WTC11 (cell line): Measurements from ENCODE around the gene ETNK1. TPM values are rescaled to one million over a fixed set of nuclear protein-coding genes. Genes with fewer than 3 reads are reported as not detected.

Experiments used
- ATAC-seq: fragments of 200-7000 bp; cut with Tn5 transposase; 2 replicates; pipeline ENCODE4 v1.10.0; 2021; ENCODE audit warnings: mild to moderate bottlenecking, moderate library complexity
- CTCF ChIA-PET: fragments of 300-600 bp; sonication (Branson Sonifier 250); formaldehyde crosslinking; loops from one replicate; lab custom pipeline; 2021; ENCODE audit warnings: antibody characterized with exemption; lab: Charles Lee
- POLR2A ChIA-PET: fragments of 350-600 bp; sonication (Branson Sonifier 250); formaldehyde crosslinking; loops from one replicate; lab custom pipeline; 2021; ENCODE audit warnings: antibody characterized with exemption; lab: Charles Lee
- DNase-seq: peaks from one replicate; pipeline ENCODE4 v3.0.0; 2021; ENCODE audit warnings: low spot score
- H3K27ac Mint-ChIP-seq: 2 replicates; pipeline ENCODE4 v1.8.0; 2021; ENCODE audit warnings: mixed read lengths
- H3K27me3 Mint-ChIP-seq: 2 replicates; pipeline ENCODE4 v1.8.0; 2021; ENCODE audit warnings: low read depth, mild to moderate bottlenecking, moderate library complexity, mixed read lengths
- H3K36me3 Mint-ChIP-seq: 2 replicates; pipeline ENCODE4 v1.8.0; 2021; ENCODE audit warnings: mixed read lengths
- H3K4me1 Mint-ChIP-seq: 2 replicates; pipeline ENCODE4 v1.8.0; 2022; ENCODE audit warnings: mixed read lengths
- H3K4me3 Mint-ChIP-seq: 2 replicates; pipeline ENCODE4 v1.8.0; 2021; ENCODE audit warnings: mild to moderate bottlenecking, moderate library complexity, mixed read lengths
- H3K9me3 Mint-ChIP-seq: 2 replicates; pipeline ENCODE4 v1.8.0; 2021; ENCODE audit warnings: mixed read lengths
- ATF3 ChIP-seq: sonication (generic); formaldehyde crosslinking; conservative IDR thresholded peaks from 2 replicates; pipeline ENCODE4 v1.8.1; 2022; ENCODE audit warnings: mild to moderate bottlenecking, missing genetic modification reagents
- CREB1 ChIP-seq: sonication (generic); formaldehyde crosslinking; IDR thresholded peaks from 2 replicates; pipeline ENCODE4 v1.8.0; 2023; ENCODE audit warnings: mild to moderate bottlenecking, missing genetic modification reagents
- EMX1 ChIP-seq: fragments of 250-450 bp; sonication (Bioruptor Pico); IDR thresholded peaks from 2 replicates; pipeline ENCODE4 v1.8.0; 2021; ENCODE audit warnings: mild to moderate bottlenecking
- ESRRA ChIP-seq: sonication (generic); formaldehyde crosslinking; IDR thresholded peaks from 2 replicates; pipeline ENCODE4 v1.8.1; 2022; ENCODE audit warnings: mild to moderate bottlenecking, missing genetic modification reagents, borderline replicate concordance
- ETV6 ChIP-seq: sonication (generic); formaldehyde crosslinking; IDR thresholded peaks from 2 replicates; pipeline ENCODE4 v1.8.1; 2022; ENCODE audit warnings: mild to moderate bottlenecking, missing genetic modification reagents
- GABPB1 ChIP-seq: sonication (generic); formaldehyde crosslinking; IDR thresholded peaks from 2 replicates; pipeline ENCODE4 v1.8.1; 2023; ENCODE audit warnings: mild to moderate bottlenecking, missing genetic modification reagents
- GTF2I ChIP-seq: fragments of 250-450 bp; sonication (Bioruptor Pico); conservative IDR thresholded peaks from 2 replicates; pipeline ENCODE4 v1.4.0; 2021; ENCODE audit warnings: mild to moderate bottlenecking
- MXD4 ChIP-seq: fragments of 250-450 bp; sonication (Bioruptor Pico); IDR thresholded peaks from 2 replicates; pipeline ENCODE4 v1.8.0; 2021; ENCODE audit warnings: mild to moderate bottlenecking, moderate library complexity, borderline replicate concordance
- MYBL2 ChIP-seq: sonication (generic); formaldehyde crosslinking; IDR thresholded peaks from 2 replicates; pipeline ENCODE4 v1.8.1; 2023; ENCODE audit warnings: mild to moderate bottlenecking, moderate library complexity, missing genetic modification reagents
- RORB ChIP-seq: fragments of 250-450 bp; sonication (Bioruptor Pico); IDR thresholded peaks from 2 replicates; pipeline ENCODE4 v1.9.0; 2021; ENCODE audit warnings: mild to moderate bottlenecking
- TEAD4 ChIP-seq: sonication (generic); formaldehyde crosslinking; IDR thresholded peaks from 2 replicates; pipeline ENCODE4 v1.8.0; 2022; ENCODE audit warnings: mild to moderate bottlenecking, missing genetic modification reagents
- ZNF263 ChIP-seq: sonication (generic); formaldehyde crosslinking; IDR thresholded peaks from 2 replicates; pipeline ENCODE4 v1.8.1; 2022; ENCODE audit warnings: low read depth, mild to moderate bottlenecking, moderate library complexity, missing genetic modification reagents
- ZNF423 ChIP-seq: fragments of 250-450 bp; sonication (Bioruptor Pico); IDR thresholded peaks from 2 replicates; pipeline ENCODE4 v2.1.2; 2022; ENCODE audit warnings: mild to moderate bottlenecking, moderate library complexity
- total RNA-seq: library from RNA; stranded (reverse); gene quantifications from 3 replicates; pipeline ENCODE4 v1.2.3, GENCODE V29; 2021
- TF ChIP-seq, protein P1 (sequence below): sonication (generic); formaldehyde crosslinking; IDR thresholded peaks from 2 replicates; pipeline ENCODE4 v1.8.1; 2023; ENCODE audit warnings: mild to moderate bottlenecking, moderate library complexity, missing genetic modification reagents
- TF ChIP-seq, protein P2 (sequence below): sonication (generic); formaldehyde crosslinking; IDR thresholded peaks from 2 replicates; pipeline ENCODE4 v1.8.1; 2023; ENCODE audit warnings: mild to moderate bottlenecking, missing genetic modification reagents
- TF ChIP-seq, protein P3 (sequence below): fragments of 250-450 bp; sonication (Bioruptor Pico); conservative IDR thresholded peaks from 2 replicates; pipeline ENCODE4 v1.9.0; 2021; ENCODE audit warnings: mild to moderate bottlenecking
- TF ChIP-seq, protein P4 (sequence below): sonication (generic); formaldehyde crosslinking; IDR thresholded peaks from 2 replicates; pipeline ENCODE4 v1.8.1; 2022; ENCODE audit warnings: missing genetic modification reagents, borderline replicate concordance
- TF ChIP-seq, protein P5 (sequence below): fragments of 250-450 bp; sonication (Bioruptor Pico); IDR thresholded peaks from 2 replicates; pipeline ENCODE4 v1.9.0; 2021; ENCODE audit warnings: mild to moderate bottlenecking, borderline replicate concordance
- TF ChIP-seq, protein P6 (sequence below): sonication (generic); formaldehyde crosslinking; IDR thresholded peaks from 2 replicates; pipeline ENCODE4 v1.8.0; 2023; ENCODE audit warnings: mild to moderate bottlenecking, missing genetic modification reagents
- TF ChIP-seq, protein P7 (sequence below): sonication (generic); formaldehyde crosslinking; IDR thresholded peaks from 2 replicates; pipeline ENCODE4 v1.8.0; 2022; ENCODE audit warnings: mild to moderate bottlenecking, missing genetic modification reagents

Gene ETNK1
- total RNA-seq, 1 experiment from 2014 or later: 81.3 TPM

- no peak overlapping the region for H3K4me3 Mint-ChIP-seq
- no peaks in the 10 kb centered on the region for H3K36me3 Mint-ChIP-seq
- DNase-seq (no peak), ATAC-seq (no peak)
- no peak for TF ChIP-seq CREB1 (CRISPR knock-in tag)
- TF ChIP-seq EMX1 (CRISPR knock-in tag): no peak
- TF ChIP-seq ZNF423 (CRISPR knock-in tag): no peak
- no peak for TF ChIP-seq TEAD4 (CRISPR knock-in tag)
- TF ChIP-seq, protein P1, sequence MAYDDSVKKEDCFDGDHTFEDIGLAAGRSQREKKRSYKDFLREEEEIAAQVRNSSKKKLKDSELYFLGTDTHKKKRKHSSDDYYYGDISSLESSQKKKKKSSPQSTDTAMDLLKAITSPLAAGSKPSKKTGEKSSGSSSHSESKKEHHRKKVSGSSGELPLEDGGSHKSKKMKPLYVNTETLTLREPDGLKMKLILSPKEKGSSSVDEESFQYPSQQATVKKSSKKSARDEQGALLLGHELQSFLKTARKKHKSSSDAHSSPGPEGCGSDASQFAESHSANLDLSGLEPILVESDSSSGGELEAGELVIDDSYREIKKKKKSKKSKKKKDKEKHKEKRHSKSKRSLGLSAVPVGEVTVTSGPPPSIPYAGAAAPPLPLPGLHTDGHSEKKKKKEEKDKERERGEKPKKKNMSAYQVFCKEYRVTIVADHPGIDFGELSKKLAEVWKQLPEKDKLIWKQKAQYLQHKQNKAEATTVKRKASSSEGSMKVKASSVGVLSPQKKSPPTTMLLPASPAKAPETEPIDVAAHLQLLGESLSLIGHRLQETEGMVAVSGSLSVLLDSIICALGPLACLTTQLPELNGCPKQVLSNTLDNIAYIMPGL: no peak
- TF ChIP-seq, protein P2, sequence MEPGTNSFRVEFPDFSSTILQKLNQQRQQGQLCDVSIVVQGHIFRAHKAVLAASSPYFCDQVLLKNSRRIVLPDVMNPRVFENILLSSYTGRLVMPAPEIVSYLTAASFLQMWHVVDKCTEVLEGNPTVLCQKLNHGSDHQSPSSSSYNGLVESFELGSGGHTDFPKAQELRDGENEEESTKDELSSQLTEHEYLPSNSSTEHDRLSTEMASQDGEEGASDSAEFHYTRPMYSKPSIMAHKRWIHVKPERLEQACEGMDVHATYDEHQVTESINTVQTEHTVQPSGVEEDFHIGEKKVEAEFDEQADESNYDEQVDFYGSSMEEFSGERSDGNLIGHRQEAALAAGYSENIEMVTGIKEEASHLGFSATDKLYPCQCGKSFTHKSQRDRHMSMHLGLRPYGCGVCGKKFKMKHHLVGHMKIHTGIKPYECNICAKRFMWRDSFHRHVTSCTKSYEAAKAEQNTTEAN: no peak
- no peak for TF ChIP-seq ETV6
- no peak for TF ChIP-seq MXD4 (CRISPR knock-in tag)
- TF ChIP-seq MYBL2 (CRISPR knock-in tag): no peak
- TF ChIP-seq, protein P3, sequence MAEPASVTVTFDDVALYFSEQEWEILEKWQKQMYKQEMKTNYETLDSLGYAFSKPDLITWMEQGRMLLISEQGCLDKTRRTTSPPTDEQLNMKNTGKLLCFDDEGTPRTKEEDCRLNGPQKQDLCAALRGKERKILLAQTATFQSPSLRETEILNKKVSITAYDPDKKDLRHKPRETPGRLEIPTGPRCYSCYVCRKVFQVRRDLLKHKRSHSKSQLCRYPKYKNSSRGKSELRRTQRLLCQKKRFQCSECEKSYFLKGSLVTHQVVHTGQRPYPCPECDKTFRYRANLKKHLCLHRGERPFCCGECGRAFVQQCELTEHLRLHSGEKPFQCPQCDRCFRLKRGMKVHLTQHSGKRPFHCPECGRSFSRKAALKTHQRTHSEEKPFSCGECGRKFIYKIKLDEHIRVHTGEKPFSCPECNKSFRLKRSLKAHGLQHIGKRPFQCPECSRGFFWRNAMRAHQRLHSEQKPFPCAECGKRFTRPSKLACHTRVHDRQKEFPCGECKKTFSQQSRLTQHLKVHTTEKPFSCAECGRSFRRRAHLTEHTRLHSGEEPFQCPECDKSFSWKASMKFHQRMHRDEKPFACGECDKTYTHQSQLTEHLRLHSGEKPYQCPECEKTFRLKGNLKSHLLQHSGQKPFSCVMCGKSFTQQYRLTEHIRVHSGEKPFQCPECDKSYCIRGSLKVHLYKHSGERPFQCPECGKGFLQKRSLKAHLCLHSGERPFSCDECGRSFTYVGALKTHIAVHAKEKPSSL (CRISPR knock-in tag): no peak
- TF ChIP-seq, protein P4, sequence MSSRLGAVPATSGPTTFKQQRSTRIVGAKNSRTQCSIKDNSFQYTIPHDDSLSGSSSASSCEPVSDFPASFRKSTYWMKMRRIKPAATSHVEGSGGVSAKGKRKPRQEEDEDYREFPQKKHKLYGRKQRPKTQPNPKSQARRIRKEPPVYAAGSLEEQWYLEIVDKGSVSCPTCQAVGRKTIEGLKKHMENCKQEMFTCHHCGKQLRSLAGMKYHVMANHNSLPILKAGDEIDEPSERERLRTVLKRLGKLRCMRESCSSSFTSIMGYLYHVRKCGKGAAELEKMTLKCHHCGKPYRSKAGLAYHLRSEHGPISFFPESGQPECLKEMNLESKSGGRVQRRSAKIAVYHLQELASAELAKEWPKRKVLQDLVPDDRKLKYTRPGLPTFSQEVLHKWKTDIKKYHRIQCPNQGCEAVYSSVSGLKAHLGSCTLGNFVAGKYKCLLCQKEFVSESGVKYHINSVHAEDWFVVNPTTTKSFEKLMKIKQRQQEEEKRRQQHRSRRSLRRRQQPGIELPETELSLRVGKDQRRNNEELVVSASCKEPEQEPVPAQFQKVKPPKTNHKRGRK (CRISPR knock-in tag): no peak
- TF ChIP-seq ZNF263: no peak
- no peak for TF ChIP-seq ESRRA
- TF ChIP-seq, protein P5, sequence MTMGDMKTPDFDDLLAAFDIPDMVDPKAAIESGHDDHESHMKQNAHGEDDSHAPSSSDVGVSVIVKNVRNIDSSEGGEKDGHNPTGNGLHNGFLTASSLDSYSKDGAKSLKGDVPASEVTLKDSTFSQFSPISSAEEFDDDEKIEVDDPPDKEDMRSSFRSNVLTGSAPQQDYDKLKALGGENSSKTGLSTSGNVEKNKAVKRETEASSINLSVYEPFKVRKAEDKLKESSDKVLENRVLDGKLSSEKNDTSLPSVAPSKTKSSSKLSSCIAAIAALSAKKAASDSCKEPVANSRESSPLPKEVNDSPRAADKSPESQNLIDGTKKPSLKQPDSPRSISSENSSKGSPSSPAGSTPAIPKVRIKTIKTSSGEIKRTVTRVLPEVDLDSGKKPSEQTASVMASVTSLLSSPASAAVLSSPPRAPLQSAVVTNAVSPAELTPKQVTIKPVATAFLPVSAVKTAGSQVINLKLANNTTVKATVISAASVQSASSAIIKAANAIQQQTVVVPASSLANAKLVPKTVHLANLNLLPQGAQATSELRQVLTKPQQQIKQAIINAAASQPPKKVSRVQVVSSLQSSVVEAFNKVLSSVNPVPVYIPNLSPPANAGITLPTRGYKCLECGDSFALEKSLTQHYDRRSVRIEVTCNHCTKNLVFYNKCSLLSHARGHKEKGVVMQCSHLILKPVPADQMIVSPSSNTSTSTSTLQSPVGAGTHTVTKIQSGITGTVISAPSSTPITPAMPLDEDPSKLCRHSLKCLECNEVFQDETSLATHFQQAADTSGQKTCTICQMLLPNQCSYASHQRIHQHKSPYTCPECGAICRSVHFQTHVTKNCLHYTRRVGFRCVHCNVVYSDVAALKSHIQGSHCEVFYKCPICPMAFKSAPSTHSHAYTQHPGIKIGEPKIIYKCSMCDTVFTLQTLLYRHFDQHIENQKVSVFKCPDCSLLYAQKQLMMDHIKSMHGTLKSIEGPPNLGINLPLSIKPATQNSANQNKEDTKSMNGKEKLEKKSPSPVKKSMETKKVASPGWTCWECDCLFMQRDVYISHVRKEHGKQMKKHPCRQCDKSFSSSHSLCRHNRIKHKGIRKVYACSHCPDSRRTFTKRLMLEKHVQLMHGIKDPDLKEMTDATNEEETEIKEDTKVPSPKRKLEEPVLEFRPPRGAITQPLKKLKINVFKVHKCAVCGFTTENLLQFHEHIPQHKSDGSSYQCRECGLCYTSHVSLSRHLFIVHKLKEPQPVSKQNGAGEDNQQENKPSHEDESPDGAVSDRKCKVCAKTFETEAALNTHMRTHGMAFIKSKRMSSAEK (CRISPR knock-in tag): no peak
- H3K27me3 Mint-ChIP-seq: no peaks in the 10 kb centered on the region
- ChIA-PET POLR2A (no interaction called here), CTCF (no interaction called here)
- no peak overlapping the region for H3K27ac Mint-ChIP-seq
- H3K4me1 Mint-ChIP-seq: peaks cover 15% of the 10 kb centered on the region
- no peaks in the 10 kb centered on the region for H3K9me3 Mint-ChIP-seq
Measured at GRCh38 chr12:22722779-22723178, 97.8 kb downstream of the ETNK1 start.

GRCh38 chr12:22728987-22729386, 104.0 kb downstream of the ETNK1 start:
- ChIA-PET CTCF (no interaction called here), POLR2A (no interaction called here)
- Mint-ChIP-seq H3K27me3 (no peaks in the 10 kb centered on the region), H3K36me3 (no peaks in the 10 kb centered on the region), H3K4me3 (no peak overlapping the region), H3K4me1 (peaks cover 5% of the 10 kb centered on the region), H3K27ac (peak overlapping the region; percentile 16; the same call in 1 of the 2 replicates), H3K9me3 (no peaks in the 10 kb centered on the region)
- no peak for DNase-seq
- ATAC-seq: no peak
- no peak for TF ChIP-seq ATF3
- no peak for TF ChIP-seq GABPB1 (CRISPR knock-in tag)
- no peak for TF ChIP-seq GTF2I (CRISPR knock-in tag)
- TF ChIP-seq RORB (CRISPR knock-in tag): no peak
- TF ChIP-seq, protein P6, sequence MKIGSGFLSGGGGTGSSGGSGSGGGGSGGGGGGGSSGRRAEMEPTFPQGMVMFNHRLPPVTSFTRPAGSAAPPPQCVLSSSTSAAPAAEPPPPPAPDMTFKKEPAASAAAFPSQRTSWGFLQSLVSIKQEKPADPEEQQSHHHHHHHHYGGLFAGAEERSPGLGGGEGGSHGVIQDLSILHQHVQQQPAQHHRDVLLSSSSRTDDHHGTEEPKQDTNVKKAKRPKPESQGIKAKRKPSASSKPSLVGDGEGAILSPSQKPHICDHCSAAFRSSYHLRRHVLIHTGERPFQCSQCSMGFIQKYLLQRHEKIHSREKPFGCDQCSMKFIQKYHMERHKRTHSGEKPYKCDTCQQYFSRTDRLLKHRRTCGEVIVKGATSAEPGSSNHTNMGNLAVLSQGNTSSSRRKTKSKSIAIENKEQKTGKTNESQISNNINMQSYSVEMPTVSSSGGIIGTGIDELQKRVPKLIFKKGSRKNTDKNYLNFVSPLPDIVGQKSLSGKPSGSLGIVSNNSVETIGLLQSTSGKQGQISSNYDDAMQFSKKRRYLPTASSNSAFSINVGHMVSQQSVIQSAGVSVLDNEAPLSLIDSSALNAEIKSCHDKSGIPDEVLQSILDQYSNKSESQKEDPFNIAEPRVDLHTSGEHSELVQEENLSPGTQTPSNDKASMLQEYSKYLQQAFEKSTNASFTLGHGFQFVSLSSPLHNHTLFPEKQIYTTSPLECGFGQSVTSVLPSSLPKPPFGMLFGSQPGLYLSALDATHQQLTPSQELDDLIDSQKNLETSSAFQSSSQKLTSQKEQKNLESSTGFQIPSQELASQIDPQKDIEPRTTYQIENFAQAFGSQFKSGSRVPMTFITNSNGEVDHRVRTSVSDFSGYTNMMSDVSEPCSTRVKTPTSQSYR (CRISPR knock-in tag): no peak
- TF ChIP-seq, protein P7, sequence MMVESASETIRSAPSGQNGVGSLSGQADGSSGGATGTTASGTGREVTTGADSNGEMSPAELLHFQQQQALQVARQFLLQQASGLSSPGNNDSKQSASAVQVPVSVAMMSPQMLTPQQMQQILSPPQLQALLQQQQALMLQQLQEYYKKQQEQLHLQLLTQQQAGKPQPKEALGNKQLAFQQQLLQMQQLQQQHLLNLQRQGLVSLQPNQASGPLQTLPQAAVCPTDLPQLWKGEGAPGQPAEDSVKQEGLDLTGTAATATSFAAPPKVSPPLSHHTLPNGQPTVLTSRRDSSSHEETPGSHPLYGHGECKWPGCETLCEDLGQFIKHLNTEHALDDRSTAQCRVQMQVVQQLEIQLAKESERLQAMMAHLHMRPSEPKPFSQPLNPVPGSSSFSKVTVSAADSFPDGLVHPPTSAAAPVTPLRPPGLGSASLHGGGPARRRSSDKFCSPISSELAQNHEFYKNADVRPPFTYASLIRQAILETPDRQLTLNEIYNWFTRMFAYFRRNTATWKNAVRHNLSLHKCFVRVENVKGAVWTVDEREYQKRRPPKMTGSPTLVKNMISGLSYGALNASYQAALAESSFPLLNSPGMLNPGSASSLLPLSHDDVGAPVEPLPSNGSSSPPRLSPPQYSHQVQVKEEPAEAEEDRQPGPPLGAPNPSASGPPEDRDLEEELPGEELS (CRISPR knock-in tag): no peak
- TF ChIP-seq ZNF423 (CRISPR knock-in tag): no peak
